Stomach (tissue), 9 donors: ENCODE measurements around the gene SERPINA4. TPM values are rescaled to one million over a fixed set of nuclear protein-coding genes. Genes with fewer than 3 reads are reported as not detected.

Source experiments
- DNase-seq, 2 donors: peaks; one replicate each; pipeline versions ENCODE4 v3.0.0 to v3.0.0-alpha.2; 2013 to 2019
- H3K27ac ChIP-seq, 5 donors: fragments of 200-600 bp in 4 of 5; sonication (generic) in 4 of 5; one replicate each; pipeline ENCODE4 v1.5.1; 2013 to 2019; ENCODE audit warnings: mild to moderate bottlenecking in 1 of 5, moderate library complexity in 1 of 5
- H3K27me3 ChIP-seq, 3 donors: fragments of 200-600 bp; sonication (generic); one replicate each; pipeline ENCODE4 v1.5.1; 2017 to 2019; ENCODE audit warnings: mixed run types in 1 of 3
- H3K36me3 ChIP-seq, 4 donors: fragments of 200-600 bp; sonication (generic); 1 replicate in 3 of 4; 2 replicates in 1 of 4; pipeline ENCODE4 v1.5.1; 2016 to 2019
- H3K4me1 ChIP-seq, 4 donors: fragments of 200-600 bp; sonication (generic); one replicate each; pipeline ENCODE4 v1.5.1; 2016 to 2019
- H3K4me3 ChIP-seq, 4 donors: fragments of 200-600 bp; sonication (generic) in 3 of 4; one replicate each; pipeline ENCODE4 v1.5.1; 2016 to 2019; ENCODE audit warnings: mild to moderate bottlenecking in 1 of 4
- H3K9me3 ChIP-seq, 4 donors: fragments of 200-600 bp; sonication (generic); one replicate each; pipeline ENCODE4 v1.5.1; 2016 to 2019
- EP300 ChIP-seq: sonication (generic); formaldehyde crosslinking; IDR thresholded peaks from one replicate; pipeline ENCODE4 v1.6.1; 2017; ENCODE audit warnings: antibody characterized with exemption
- POLR2A ChIP-seq, 4 donors: fragments of 450-650 bp; IDR thresholded peaks; one replicate each; pipeline ENCODE4 v1.6.1; 2016; ENCODE audit warnings: antibody characterized with exemption in 4 of 4, control low read depth in 2 of 4, mild to moderate bottlenecking in 1 of 4, moderate library complexity in 1 of 4
- POLR2AphosphoS5 ChIP-seq, 3 donors: sonication (generic); formaldehyde crosslinking; IDR thresholded peaks; one replicate each; pipeline ENCODE4 v1.6.1; 2016; ENCODE audit warnings: antibody characterized with exemption in 3 of 3
- WGBS, 5 donors: extraction: QIAGEN DNeasy Blood & Tissue Kit in 3 of 5; methylation state at CpG; one replicate each; pipeline versions ENCODE4 v1.1.5 to v1.1.7; 2013 to 2018; 5-methylcytosine and 5-hydroxymethylcytosine counted together
- intact Hi-C: fragments of 100-400 bp; cut with DNase I; formaldehyde crosslinking; loops from one replicate; pipeline ENCODE4 v1.15.1; 2023; ENCODE audit warnings: low total_unique reads
- polyA plus RNA-seq, 3 donors: library from polyadenylated mRNA; stranded (reverse); fragments of 200-250 nt; gene quantifications; one replicate each; pipeline ENCODE4 v1.2.3, GENCODE V29; 2013
- total RNA-seq, 5 donors: library from RNA; depleted of rRNA; stranded (reverse); fragments of >200 nt; gene quantifications; one replicate each; pipeline versions ENCODE4 v1.1.0 to v1.2.3, GENCODE V29; 2014 to 2016
- TF ChIP-seq, protein P1 (sequence below), 7 experiments: fragments of 450-650 bp in 4 of 7; fragments of 200-600 bp in 3 of 7; sonication (generic) in 3 of 7; IDR thresholded peaks; one replicate each; pipeline ENCODE4 v1.5.1; 2016 to 2019; ENCODE audit warnings: antibody characterized with exemption in 7 of 7, control low read depth in 2 of 7, mild to moderate bottlenecking in 1 of 7
- donor health status: healthy with polysubstance abuse.
- donor health status: Bipolar disorder and iron deficiency.
- donor health status: healthy.

SERPINA4 gene
- total and polyA plus RNA-seq, 8 donors: 4.7 to 27.5 (median 14.2) TPM; not detected in 2

DNA sequence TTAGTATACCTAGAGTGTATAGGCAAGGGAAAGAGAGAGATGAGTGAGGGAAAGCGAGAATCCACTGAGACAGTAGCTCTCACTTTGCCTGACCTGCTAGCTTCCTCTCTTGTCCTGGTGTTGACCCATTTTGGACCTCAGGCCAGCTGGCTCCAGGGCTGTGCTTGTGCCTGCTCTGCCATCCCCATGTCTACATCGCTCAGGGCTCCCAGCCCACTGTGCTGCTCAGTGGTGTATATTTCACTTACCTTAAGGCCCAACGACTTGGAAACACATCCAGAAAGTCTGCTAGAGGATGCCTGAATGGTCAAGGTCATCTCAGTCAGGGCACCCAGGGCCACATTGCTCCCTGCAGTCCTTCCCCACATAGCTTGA lies 964 bp upstream of the SERPINA4 start:
- intact Hi-C loops: no loop called here
- Histone ChIP-seq H3K36me3 (no peaks in the 10 kb centered on the region), H3K4me3 (no peak overlapping the region), H3K4me1 (peaks cover 0 to 11% (median 6%) of the 10 kb centered on the region in 4 donors), H3K27ac (no peak overlapping the region), H3K9me3 (peaks cover 0 to 16% (median 10%) of the 10 kb centered on the region in 4 donors), H3K27me3 (no peaks in the 10 kb centered on the region)
- 79 to 87% (median 81%) methylated on average over 3 of the region's 3 CpGs for WGBS, 5 donors
- no peak for DNase-seq
- no peak for TF ChIP-seq POLR2A (IDR thresholded peaks at IDR 0.05)
- TF ChIP-seq, protein P1, sequence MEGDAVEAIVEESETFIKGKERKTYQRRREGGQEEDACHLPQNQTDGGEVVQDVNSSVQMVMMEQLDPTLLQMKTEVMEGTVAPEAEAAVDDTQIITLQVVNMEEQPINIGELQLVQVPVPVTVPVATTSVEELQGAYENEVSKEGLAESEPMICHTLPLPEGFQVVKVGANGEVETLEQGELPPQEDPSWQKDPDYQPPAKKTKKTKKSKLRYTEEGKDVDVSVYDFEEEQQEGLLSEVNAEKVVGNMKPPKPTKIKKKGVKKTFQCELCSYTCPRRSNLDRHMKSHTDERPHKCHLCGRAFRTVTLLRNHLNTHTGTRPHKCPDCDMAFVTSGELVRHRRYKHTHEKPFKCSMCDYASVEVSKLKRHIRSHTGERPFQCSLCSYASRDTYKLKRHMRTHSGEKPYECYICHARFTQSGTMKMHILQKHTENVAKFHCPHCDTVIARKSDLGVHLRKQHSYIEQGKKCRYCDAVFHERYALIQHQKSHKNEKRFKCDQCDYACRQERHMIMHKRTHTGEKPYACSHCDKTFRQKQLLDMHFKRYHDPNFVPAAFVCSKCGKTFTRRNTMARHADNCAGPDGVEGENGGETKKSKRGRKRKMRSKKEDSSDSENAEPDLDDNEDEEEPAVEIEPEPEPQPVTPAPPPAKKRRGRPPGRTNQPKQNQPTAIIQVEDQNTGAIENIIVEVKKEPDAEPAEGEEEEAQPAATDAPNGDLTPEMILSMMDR (IDR thresholded peaks at IDR 0.05): no peak
- TF ChIP-seq POLR2AphosphoS5 (IDR thresholded peaks at IDR 0.05): no peak
- no peak for TF ChIP-seq EP300

DNA sequence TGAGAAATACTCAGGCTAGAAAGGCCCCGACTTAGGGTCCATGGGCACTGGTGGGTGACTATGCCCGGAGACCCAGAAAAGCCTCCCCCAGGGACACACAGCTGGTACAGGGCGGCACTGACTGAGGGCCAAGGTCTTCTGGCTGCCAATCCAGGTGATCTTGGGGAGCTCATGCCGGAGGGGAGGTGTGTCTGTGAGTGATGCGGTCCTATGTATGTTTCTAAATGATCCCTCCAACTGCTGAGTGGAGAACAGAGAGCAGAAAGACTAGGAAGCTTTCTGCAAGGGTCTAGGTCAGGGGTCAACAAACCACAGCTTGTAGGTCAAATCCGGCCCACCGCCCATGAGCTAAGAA lies 391 bp downstream of the SERPINA4 start:
- Histone ChIP-seq H3K4me3 (peak overlapping the region in 2 of 4 donors; percentile 15 to 19), H3K27ac (peak overlapping the region in 4 of 5 donors; percentile 62 to 84 (median 74)), H3K36me3 (no peaks in the 10 kb centered on the region), H3K9me3 (peaks cover 0 to 11% (median 3%) of the 10 kb centered on the region in 4 donors), H3K27me3 (no peaks in the 10 kb centered on the region), H3K4me1 (peaks cover 0 to 11% (median 6%) of the 10 kb centered on the region in 4 donors)
- no peak for DNase-seq
- TF ChIP-seq, protein P1 (IDR thresholded peaks at IDR 0.05): no peak
- no peak for TF ChIP-seq POLR2A (IDR thresholded peaks at IDR 0.05)
- no peak for TF ChIP-seq POLR2AphosphoS5 (IDR thresholded peaks at IDR 0.05)
- no peak for TF ChIP-seq EP300
- 34 to 58% (median 57%) methylated on average over 7 of the region's 7 CpGs for WGBS, 5 donors
- intact Hi-C loops: no loop called here

DNA sequence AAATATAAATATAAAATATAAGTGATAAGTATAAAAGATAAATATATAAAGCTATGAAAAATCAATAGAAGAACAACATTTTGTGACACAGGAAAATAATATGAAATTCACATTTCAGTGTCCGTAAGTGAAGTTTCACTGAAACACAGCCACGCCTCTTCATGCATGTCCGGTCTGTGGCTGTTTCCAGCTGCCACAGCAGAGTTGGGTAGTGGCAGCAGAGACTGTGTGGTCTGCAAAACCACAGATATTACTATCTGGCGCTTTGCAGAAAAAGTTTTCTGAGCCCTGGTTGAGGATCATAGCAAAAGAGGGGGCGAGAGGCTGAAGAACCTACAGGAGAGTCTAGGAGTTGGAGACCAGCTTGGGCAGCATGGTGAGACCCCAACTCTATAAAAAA lies 780 bp downstream of the SERPINA4 start:
- DNase-seq: no peak
- no peak for TF ChIP-seq EP300
- no peak for TF ChIP-seq POLR2AphosphoS5 (IDR thresholded peaks at IDR 0.05)
- TF ChIP-seq, protein P1 (IDR thresholded peaks at IDR 0.05): no peak
- TF ChIP-seq POLR2A (IDR thresholded peaks at IDR 0.05): no peak
- Histone ChIP-seq H3K27me3 (no peaks in the 10 kb centered on the region), H3K36me3 (no peaks in the 10 kb centered on the region), H3K4me3 (peak overlapping the region in 1 of 4 donors; percentile 15), H3K27ac (peak overlapping the region in 2 of 5 donors; percentile 72 to 76), H3K9me3 (peaks cover 0 to 8% (median 1%) of the 10 kb centered on the region in 4 donors), H3K4me1 (peaks cover 0 to 11% (median 6%) of the 10 kb centered on the region in 4 donors)
- 50 to 69% (median 53%) methylated on average over 5 of the region's 5 CpGs for WGBS, 5 donors
- intact Hi-C loops: no loop called here

DNA sequence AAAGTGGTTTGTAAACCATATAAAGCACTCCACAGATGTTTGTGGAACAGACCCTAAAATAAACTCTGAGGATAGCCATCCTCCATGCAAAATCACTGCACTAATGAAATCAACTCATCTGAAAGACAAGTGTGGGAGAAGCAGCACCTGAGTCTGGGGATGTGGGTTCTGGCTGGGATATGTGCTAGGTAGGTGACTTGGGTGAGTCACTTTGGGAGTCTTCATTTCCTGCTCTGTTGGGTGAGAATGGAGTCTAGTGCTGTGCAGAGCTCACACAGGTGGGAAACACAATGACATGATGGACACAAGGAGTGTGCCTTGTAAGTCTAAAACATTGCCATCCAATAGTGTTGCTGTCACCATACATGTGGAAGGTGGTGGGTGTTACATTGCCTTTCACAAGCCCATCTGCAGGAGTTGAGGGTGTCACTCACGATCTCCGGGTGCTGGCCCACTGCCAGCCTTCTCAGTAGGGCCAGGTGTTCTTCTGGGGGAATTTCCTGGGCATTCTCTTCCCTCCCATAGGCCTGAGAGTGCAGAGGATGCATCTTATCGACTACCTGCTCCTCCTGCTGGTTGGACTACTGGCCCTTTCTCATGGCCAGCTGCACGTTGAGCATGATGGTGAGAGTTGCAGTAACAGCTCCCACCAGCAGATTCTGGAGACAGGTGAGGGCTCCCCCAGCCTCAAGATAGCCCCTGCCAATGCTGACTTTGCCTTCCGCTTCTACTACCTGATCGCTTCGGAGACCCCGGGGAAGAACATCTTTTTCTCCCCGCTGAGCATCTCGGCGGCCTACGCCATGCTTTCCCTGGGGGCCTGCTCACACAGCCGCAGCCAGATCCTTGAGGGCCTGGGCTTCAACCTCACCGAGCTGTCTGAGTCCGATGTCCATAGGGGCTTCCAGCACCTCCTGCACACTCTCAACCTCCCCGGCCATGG lies 2.0 kb downstream of the SERPINA4 start:
- peaks cover 0 to 11% (median 6%) of the 10 kb centered on the region in 4 donors for H3K4me1 ChIP-seq
- no peak overlapping the region for H3K27ac ChIP-seq
- TF ChIP-seq, protein P1 (IDR thresholded peaks at IDR 0.05): no peak
- no peak for TF ChIP-seq POLR2AphosphoS5 (IDR thresholded peaks at IDR 0.05)
- TF ChIP-seq POLR2A (IDR thresholded peaks at IDR 0.05): no peak
- no peak for TF ChIP-seq EP300
- 85 to 92% (median 88%) methylated on average over 12 to 16 of the region's 16 CpGs for WGBS, 5 donors
- no peaks in the 10 kb centered on the region for H3K9me3 ChIP-seq
- no peaks in the 10 kb centered on the region for H3K27me3 ChIP-seq
- H3K36me3 ChIP-seq: no peaks in the 10 kb centered on the region
- intact Hi-C loops: no loop called here
- no peak for DNase-seq
- no peak overlapping the region for H3K4me3 ChIP-seq
